HepG2 (cell line): Measurements from ENCODE around the gene UCKL1. TPM values are rescaled to one million over a fixed set of nuclear protein-coding genes. Genes with fewer than 3 reads are reported as not detected.

ENCODE experiments used
- AKAP8 ChIP-seq: sonication (generic); formaldehyde crosslinking; IDR thresholded peaks from 2 replicates; pipeline ENCODE4 v1.5.1; 2020; ENCODE audit warnings: mild to moderate bottlenecking, missing genetic modification reagents
- ATF1 ChIP-seq: IDR thresholded peaks from 2 replicates; pipeline ENCODE4 v1.6.1; 2016; ENCODE audit warnings: mild to moderate bottlenecking, control low read depth
- DNMT1 ChIP-seq: sonication (generic); formaldehyde crosslinking; IDR thresholded peaks from 2 replicates; pipeline ENCODE4 v1.5.1; 2020; ENCODE audit warnings: mild to moderate bottlenecking, missing genetic modification reagents
- PHF21A ChIP-seq: sonication (generic); formaldehyde crosslinking; IDR thresholded peaks from 2 replicates; pipeline ENCODE4 v1.5.0; 2020; ENCODE audit warnings: mild to moderate bottlenecking, missing genetic modification reagents
- POLR2A ChIP-seq, 2 experiments: IDR thresholded peaks; 2 replicates each; pipeline ENCODE4 v1.6.1; 2011; ENCODE audit warnings: low read depth in 2 of 2, low read length in 2 of 2, mild to moderate bottlenecking in 1 of 2, moderate library complexity in 1 of 2; ENCODE audit not compliant: insufficient read depth in 1 of 2
- TARDBP ChIP-seq: sonication (generic); formaldehyde crosslinking; IDR thresholded peaks from 2 replicates; pipeline ENCODE4 v1.8.0; 2022; ENCODE audit warnings: mild to moderate bottlenecking, missing genetic modification reagents
- ZBTB7B ChIP-seq: sonication (generic); formaldehyde crosslinking; IDR thresholded peaks from 2 replicates; pipeline ENCODE4 v1.4.0; 2020; ENCODE audit warnings: missing genetic modification reagents
- ZBTB8A ChIP-seq: sonication (generic); formaldehyde crosslinking; IDR thresholded peaks from 2 replicates; pipeline ENCODE4 v1.4.0; 2020; ENCODE audit warnings: mild to moderate bottlenecking, low read depth, missing genetic modification reagents, borderline replicate concordance
- ZNF124 ChIP-seq: sonication (generic); formaldehyde crosslinking; IDR thresholded peaks from 2 replicates; pipeline ENCODE4 v1.4.0; 2020; ENCODE audit warnings: missing genetic modification reagents
- ZNF234 ChIP-seq: sonication (generic); formaldehyde crosslinking; conservative IDR thresholded peaks from 2 replicates; pipeline ENCODE4 v1.5.1; 2020; ENCODE audit warnings: mild to moderate bottlenecking, missing genetic modification reagents
- ZNF24 ChIP-seq: fragments of 450-650 bp; IDR thresholded peaks from 2 replicates; pipeline ENCODE4 v1.6.1; 2017; ENCODE audit warnings: antibody characterized with exemption, mild to moderate bottlenecking
- ZNF589 ChIP-seq: sonication (generic); formaldehyde crosslinking; conservative IDR thresholded peaks from 2 replicates; pipeline ENCODE4 v1.8.0; 2022; ENCODE audit warnings: mild to moderate bottlenecking, moderate library complexity, missing genetic modification reagents
- ZNF614 ChIP-seq: IDR thresholded peaks from 2 replicates; pipeline ENCODE4 v1.6.1; 2018; ENCODE audit warnings: missing biosample characterization, missing genetic modification reagents, inconsistent platforms, borderline replicate concordance
- ZNF75D ChIP-seq: sonication (generic); formaldehyde crosslinking; IDR thresholded peaks from 2 replicates; pipeline ENCODE4 v1.8.1; 2023; ENCODE audit warnings: missing genetic modification reagents, mild to moderate bottlenecking, borderline replicate concordance
- polyA plus RNA-seq, 8 experiments: library from polyadenylated mRNA; depleted of rRNA in 3 of 8; stranded (reverse) in 7 of 8; unstranded in 1 of 8; fragments of >200 nt; fragmentation: Illumina TruSeq in 4 of 8; extraction: Trizol in 4 of 8; gene quantifications; 2 replicates each; pipeline versions ENCODE4 v1.2.1 to v1.2.3, GENCODE V29; 2011 to 2016; ENCODE audit warnings: low read depth in 4 of 8, missing spikeins in 1 of 8, mixed read lengths in 1 of 8; ENCODE audit not compliant: insufficient read depth in 1 of 8
- total RNA-seq, 5 experiments: library from RNA; depleted of rRNA; stranded (reverse); fragments of >200 nt; fragmentation: Illumina TruSeq; extraction: Trizol; gene quantifications; 2 replicates each; pipeline ENCODE4 v1.2.3, GENCODE V29; 2016; ENCODE audit warnings: low read depth in 1 of 5
- TF ChIP-seq, protein P1 (sequence below): sonication (generic); formaldehyde crosslinking; IDR thresholded peaks from 2 replicates; pipeline ENCODE4 v1.5.1; 2020; ENCODE audit warnings: missing genetic modification reagents, mild to moderate bottlenecking, borderline replicate concordance
- TF ChIP-seq, protein P2 (sequence below): sonication (generic); formaldehyde crosslinking; IDR thresholded peaks from 2 replicates; pipeline ENCODE4 v1.4.0; 2020; ENCODE audit warnings: low read depth, mild to moderate bottlenecking, missing genetic modification reagents
- TF ChIP-seq, protein P3 (sequence below): IDR thresholded peaks from 2 replicates; pipeline ENCODE4 v1.6.1; 2016; ENCODE audit warnings: low read depth, control low read depth
- TF ChIP-seq, protein P4 (sequence below): sonication (generic); formaldehyde crosslinking; IDR thresholded peaks from 2 replicates; pipeline ENCODE4 v1.4.0; 2020; ENCODE audit warnings: missing genetic modification reagents, borderline replicate concordance
- TF ChIP-seq, protein P5 (sequence below): sonication (generic); formaldehyde crosslinking; IDR thresholded peaks from 2 replicates; pipeline ENCODE4 v1.5.0; 2020; ENCODE audit warnings: mild to moderate bottlenecking, missing genetic modification reagents
- TF ChIP-seq, protein P6 (sequence below): sonication (generic); formaldehyde crosslinking; IDR thresholded peaks from 2 replicates; pipeline ENCODE4 v1.4.0; 2020; ENCODE audit warnings: missing genetic modification reagents

The UCKL1 gene
- total and polyA plus RNA-seq, 2 of the 13 experiments (the other 11 are each of a cell fraction or from before 2014, with no cell fraction given) = 50.2 to 126 TPM

DNA sequence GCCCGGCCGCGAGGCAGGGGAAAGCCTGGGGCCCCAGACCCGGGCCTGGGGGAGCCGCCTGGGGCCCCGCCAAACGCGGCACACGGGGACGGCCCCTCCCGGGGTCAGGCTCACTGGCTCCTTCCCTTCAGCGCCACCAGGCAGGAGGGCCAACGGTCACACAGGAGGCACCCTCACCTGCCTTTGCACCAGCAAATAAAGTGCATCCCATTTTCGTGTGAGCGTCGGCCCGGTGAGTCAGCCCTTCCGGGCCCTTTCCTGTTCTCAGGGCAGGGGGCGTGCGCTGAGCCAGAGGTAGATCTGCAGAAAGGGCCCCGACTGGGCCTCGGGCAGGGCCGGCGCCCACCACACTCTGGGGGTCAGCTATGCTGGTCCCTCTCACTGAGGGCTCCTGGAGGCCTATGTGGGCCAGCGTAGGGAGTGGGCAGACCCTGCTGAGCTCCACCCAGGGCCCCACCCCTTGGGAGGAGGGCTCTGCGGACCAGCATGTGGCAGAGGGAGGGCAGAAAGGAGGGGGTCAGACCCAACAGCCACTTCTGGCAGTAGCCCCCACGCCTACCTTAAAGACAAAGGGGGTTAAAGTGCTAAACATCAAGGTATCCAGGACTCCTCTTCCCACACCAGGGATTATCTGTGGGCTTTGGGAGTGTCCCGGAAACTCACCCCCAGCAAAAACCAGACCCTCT, 931 bp upstream of the UCKL1 start (continued):
- TF ChIP-seq ATF1 (CRISPR knock-in tag) (no peak), AKAP8 (CRISPR knock-in tag) (peak; percentile 89; the same call in 1 of the 2 replicates), PHF21A (CRISPR knock-in tag) (no peak), TARDBP (peak; percentile 62; the same call in 1 of the 2 replicates), ZNF75D (CRISPR knock-in tag) (no peak), POLR2A (IDR thresholded peaks at IDR 0.05; ENCODE audit: insufficient read depth in 1 of 2, low read depth in 2 of 2, low read length in 2 of 2) (peak in 1 of 2 experiments; percentile 81; a peak in 2 of 4 replicates), ZNF589 (0 out of 2 replicates have a peak, but pooled peaks have one; percentile 16), ZBTB8A (no peak), ZNF24 (no peak), ZNF124 (CRISPR knock-in tag) (peak; percentile 61; the same call in 1 of the 2 replicates), ZNF614 (CRISPR knock-in tag) (peak; percentile 93; the same call in 1 of the 2 replicates), DNMT1 (CRISPR knock-in tag) (no peak), ZNF234 (CRISPR knock-in tag) (0 out of 2 replicates have a peak, but pooled peaks have one; percentile 15), ZBTB7B (CRISPR knock-in tag) (peak; percentile 97)
- TF ChIP-seq, protein P1, sequence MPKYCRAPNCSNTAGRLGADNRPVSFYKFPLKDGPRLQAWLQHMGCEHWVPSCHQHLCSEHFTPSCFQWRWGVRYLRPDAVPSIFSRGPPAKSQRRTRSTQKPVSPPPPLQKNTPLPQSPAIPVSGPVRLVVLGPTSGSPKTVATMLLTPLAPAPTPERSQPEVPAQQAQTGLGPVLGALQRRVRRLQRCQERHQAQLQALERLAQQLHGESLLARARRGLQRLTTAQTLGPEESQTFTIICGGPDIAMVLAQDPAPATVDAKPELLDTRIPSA (CRISPR knock-in tag) = no peak
- TF ChIP-seq, protein P2, sequence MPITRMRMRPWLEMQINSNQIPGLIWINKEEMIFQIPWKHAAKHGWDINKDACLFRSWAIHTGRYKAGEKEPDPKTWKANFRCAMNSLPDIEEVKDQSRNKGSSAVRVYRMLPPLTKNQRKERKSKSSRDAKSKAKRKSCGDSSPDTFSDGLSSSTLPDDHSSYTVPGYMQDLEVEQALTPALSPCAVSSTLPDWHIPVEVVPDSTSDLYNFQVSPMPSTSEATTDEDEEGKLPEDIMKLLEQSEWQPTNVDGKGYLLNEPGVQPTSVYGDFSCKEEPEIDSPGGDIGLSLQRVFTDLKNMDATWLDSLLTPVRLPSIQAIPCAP (CRISPR knock-in tag) = no peak
- TF ChIP-seq, protein P3, sequence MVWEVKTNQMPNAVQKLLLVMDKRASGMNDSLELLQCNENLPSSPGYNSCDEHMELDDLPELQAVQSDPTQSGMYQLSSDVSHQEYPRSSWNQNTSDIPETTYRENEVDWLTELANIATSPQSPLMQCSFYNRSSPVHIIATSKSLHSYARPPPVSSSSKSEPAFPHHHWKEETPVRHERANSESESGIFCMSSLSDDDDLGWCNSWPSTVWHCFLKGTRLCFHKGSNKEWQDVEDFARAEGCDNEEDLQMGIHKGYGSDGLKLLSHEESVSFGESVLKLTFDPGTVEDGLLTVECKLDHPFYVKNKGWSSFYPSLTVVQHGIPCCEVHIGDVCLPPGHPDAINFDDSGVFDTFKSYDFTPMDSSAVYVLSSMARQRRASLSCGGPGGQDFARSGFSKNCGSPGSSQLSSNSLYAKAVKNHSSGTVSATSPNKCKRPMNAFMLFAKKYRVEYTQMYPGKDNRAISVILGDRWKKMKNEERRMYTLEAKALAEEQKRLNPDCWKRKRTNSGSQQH (CRISPR knock-in tag) = peak; percentile 88; the same call in 1 of the 2 replicates
- TF ChIP-seq, protein P4, sequence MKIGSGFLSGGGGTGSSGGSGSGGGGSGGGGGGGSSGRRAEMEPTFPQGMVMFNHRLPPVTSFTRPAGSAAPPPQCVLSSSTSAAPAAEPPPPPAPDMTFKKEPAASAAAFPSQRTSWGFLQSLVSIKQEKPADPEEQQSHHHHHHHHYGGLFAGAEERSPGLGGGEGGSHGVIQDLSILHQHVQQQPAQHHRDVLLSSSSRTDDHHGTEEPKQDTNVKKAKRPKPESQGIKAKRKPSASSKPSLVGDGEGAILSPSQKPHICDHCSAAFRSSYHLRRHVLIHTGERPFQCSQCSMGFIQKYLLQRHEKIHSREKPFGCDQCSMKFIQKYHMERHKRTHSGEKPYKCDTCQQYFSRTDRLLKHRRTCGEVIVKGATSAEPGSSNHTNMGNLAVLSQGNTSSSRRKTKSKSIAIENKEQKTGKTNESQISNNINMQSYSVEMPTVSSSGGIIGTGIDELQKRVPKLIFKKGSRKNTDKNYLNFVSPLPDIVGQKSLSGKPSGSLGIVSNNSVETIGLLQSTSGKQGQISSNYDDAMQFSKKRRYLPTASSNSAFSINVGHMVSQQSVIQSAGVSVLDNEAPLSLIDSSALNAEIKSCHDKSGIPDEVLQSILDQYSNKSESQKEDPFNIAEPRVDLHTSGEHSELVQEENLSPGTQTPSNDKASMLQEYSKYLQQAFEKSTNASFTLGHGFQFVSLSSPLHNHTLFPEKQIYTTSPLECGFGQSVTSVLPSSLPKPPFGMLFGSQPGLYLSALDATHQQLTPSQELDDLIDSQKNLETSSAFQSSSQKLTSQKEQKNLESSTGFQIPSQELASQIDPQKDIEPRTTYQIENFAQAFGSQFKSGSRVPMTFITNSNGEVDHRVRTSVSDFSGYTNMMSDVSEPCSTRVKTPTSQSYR (CRISPR knock-in tag) = 0 out of 2 replicates have a peak, but pooled peaks have one; percentile 13
- TF ChIP-seq, protein P5, sequence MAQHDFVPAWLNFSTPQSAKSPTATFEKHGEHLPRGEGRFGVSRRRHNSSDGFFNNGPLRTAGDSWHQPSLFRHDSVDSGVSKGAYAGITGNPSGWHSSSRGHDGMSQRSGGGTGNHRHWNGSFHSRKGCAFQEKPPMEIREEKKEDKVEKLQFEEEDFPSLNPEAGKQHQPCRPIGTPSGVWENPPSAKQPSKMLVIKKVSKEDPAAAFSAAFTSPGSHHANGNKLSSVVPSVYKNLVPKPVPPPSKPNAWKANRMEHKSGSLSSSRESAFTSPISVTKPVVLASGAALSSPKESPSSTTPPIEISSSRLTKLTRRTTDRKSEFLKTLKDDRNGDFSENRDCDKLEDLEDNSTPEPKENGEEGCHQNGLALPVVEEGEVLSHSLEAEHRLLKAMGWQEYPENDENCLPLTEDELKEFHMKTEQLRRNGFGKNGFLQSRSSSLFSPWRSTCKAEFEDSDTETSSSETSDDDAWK (CRISPR knock-in tag) = no peak
- TF ChIP-seq, protein P6, sequence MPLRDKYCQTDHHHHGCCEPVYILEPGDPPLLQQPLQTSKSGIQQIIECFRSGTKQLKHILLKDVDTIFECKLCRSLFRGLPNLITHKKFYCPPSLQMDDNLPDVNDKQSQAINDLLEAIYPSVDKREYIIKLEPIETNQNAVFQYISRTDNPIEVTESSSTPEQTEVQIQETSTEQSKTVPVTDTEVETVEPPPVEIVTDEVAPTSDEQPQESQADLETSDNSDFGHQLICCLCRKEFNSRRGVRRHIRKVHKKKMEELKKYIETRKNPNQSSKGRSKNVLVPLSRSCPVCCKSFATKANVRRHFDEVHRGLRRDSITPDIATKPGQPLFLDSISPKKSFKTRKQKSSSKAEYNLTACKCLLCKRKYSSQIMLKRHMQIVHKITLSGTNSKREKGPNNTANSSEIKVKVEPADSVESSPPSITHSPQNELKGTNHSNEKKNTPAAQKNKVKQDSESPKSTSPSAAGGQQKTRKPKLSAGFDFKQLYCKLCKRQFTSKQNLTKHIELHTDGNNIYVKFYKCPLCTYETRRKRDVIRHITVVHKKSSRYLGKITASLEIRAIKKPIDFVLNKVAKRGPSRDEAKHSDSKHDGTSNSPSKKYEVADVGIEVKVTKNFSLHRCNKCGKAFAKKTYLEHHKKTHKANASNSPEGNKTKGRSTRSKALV (CRISPR knock-in tag) = peak; percentile 80; the same call in 1 of the 2 replicates
